Chondrocyte (in vitro differentiated cells): ENCODE results near the gene ATF6B. TPM values are rescaled to one million over a fixed set of nuclear protein-coding genes. Genes with fewer than 3 reads are reported as not detected.

ENCODE experiments used
- DNase-seq: peaks from one replicate; pipeline ENCODE4 v3.0.0; 2021; ENCODE audit warnings: mixed read lengths, low spot score
- H3K27ac Mint-ChIP-seq: one replicate; pipeline ENCODE4 v1.8.0; 2021; ENCODE audit warnings: mild to moderate bottlenecking, moderate library complexity, mixed read lengths; ENCODE audit not compliant: unreplicated experiment
- H3K27me3 Mint-ChIP-seq: 2 replicates; pipeline ENCODE4 v1.8.0; 2021; ENCODE audit warnings: low read depth, mixed read lengths
- H3K36me3 Mint-ChIP-seq: 2 replicates; pipeline ENCODE4 v1.8.0; 2021; ENCODE audit warnings: low read depth, mixed read lengths
- H3K4me1 Mint-ChIP-seq: 2 replicates; pipeline ENCODE4 v1.8.0; 2021; ENCODE audit warnings: low read depth, mild to moderate bottlenecking, mixed read lengths
- H3K4me3 Mint-ChIP-seq: one replicate; pipeline ENCODE4 v1.8.0; 2021; ENCODE audit warnings: mild to moderate bottlenecking, moderate library complexity, mixed read lengths; ENCODE audit not compliant: unreplicated experiment
- H3K9me3 Mint-ChIP-seq: 2 replicates; pipeline ENCODE4 v1.8.0; 2021; ENCODE audit warnings: low read depth, mixed read lengths
- CTCF ChIP-seq: fragments of 200-600 bp; sonication (generic); IDR thresholded peaks from 2 replicates; pipeline ENCODE4 v1.5.0; 2021; ENCODE audit warnings: antibody characterized with exemption, mild to moderate bottlenecking, moderate library complexity
- total RNA-seq: library from RNA; stranded (reverse); gene quantifications from 3 replicates; pipeline ENCODE4 v1.2.1, GENCODE V29; 2021

The ATF6B gene
- total RNA-seq, 1 donor from 2014 or later, result 68.0 TPM

- Mint-ChIP-seq H3K27me3 (peaks cover 39% of the 10 kb centered on the region), H3K36me3 (peaks cover 2% of the 10 kb centered on the region), H3K9me3 (no peaks in the 10 kb centered on the region), H3K4me1 (peaks cover 32% of the 10 kb centered on the region), H3K4me3 (no peak overlapping the region), H3K27ac (no peak overlapping the region)
- TF ChIP-seq CTCF, result no peak
- DNase-seq, result no peak
Measured at GRCh38 chr6:32085759-32086459, 42.1 kb downstream of the ATF6B start.

GRCh38 chr6:32084780-32085179 is 43.3 kb downstream of the ATF6B start:
- Mint-ChIP-seq H3K4me3 (no peak overlapping the region), H3K27me3 (peaks cover 39% of the 10 kb centered on the region), H3K27ac (no peak overlapping the region), H3K4me1 (peaks cover 39% of the 10 kb centered on the region), H3K9me3 (no peaks in the 10 kb centered on the region), H3K36me3 (peaks cover 2% of the 10 kb centered on the region)
- no peak for TF ChIP-seq CTCF
- DNase-seq, result no peak

- Mint-ChIP-seq H3K4me1 (peaks cover 44% of the 10 kb centered on the region), H3K27me3 (peaks cover 37% of the 10 kb centered on the region)
Measured at GRCh38 chr6:32083812-32084768, 44.0 kb downstream of the ATF6B start.

GRCh38 chr6:32082935-32083334 is 45.1 kb downstream of the ATF6B start:
- TF ChIP-seq CTCF, result no peak
- H3K4me3 Mint-ChIP-seq, result no peak overlapping the region
- peak overlapping the region; percentile 59 for H3K27ac Mint-ChIP-seq
- H3K27me3 Mint-ChIP-seq, result peaks cover 31% of the 10 kb centered on the region
- H3K36me3 Mint-ChIP-seq, result peaks cover 2% of the 10 kb centered on the region
- no peaks in the 10 kb centered on the region for H3K9me3 Mint-ChIP-seq
- H3K4me1 Mint-ChIP-seq, result peaks cover 44% of the 10 kb centered on the region
- no peak for DNase-seq

More at GRCh38 chr6:32083812-32084768, 44.0 kb downstream of the ATF6B start:
- no peak for TF ChIP-seq CTCF
- H3K9me3 Mint-ChIP-seq, result no peaks in the 10 kb centered on the region
- peaks cover 2% of the 10 kb centered on the region for H3K36me3 Mint-ChIP-seq
- DNase-seq, result no peak
- H3K27ac Mint-ChIP-seq, result no peak overlapping the region
- H3K4me3 Mint-ChIP-seq, result no peak overlapping the region

GRCh38 chr6:32082478-32082877 is 45.6 kb downstream of the ATF6B start:
- Mint-ChIP-seq H3K27me3 (peaks cover 31% of the 10 kb centered on the region), H3K27ac (peak overlapping the region; percentile 59)

More at GRCh38 chr6:32082478-32082877, 45.6 kb downstream of the ATF6B start:
- no peak for TF ChIP-seq CTCF
- no peak for DNase-seq
- Mint-ChIP-seq H3K9me3 (no peaks in the 10 kb centered on the region), H3K36me3 (peaks cover 2% of the 10 kb centered on the region), H3K4me3 (no peak overlapping the region), H3K4me1 (peaks cover 44% of the 10 kb centered on the region)
